Stimulated activated naive CD8-positive, alpha-beta T cell treated with anti-CD3 and anti-CD28 coated beads, Interleukin-15, Interleukin-2, amounts not matched to agents 100 ng/mL and 50 ng/mL, for 24 hours (primary cell): ENCODE data around the gene PPP5C.
"Not testable (repeated sequence)": the region's sequence is repeated elsewhere in the genome, so short reads cannot be mapped to it uniquely, and the experiment has no call there.

Experiments used
- H3K27ac Mint-ChIP-seq: one replicate; pipeline ENCODE4 v1.8.0; 2021; ENCODE audit warnings: mild to moderate bottlenecking, mixed read lengths
- H3K27me3 Mint-ChIP-seq: one replicate; pipeline ENCODE4 v1.8.0; 2021; ENCODE audit warnings: mixed read lengths
- H3K36me3 Mint-ChIP-seq: one replicate; pipeline ENCODE4 v1.8.0; 2021; ENCODE audit warnings: low read depth, mixed read lengths
- H3K4me1 Mint-ChIP-seq: one replicate; pipeline ENCODE4 v1.8.0; 2021; ENCODE audit warnings: low read depth, mixed read lengths
- H3K4me3 Mint-ChIP-seq: one replicate; pipeline ENCODE4 v1.8.0; 2021; ENCODE audit warnings: mild to moderate bottlenecking, mixed read lengths
- H3K9me3 Mint-ChIP-seq: one replicate; pipeline ENCODE4 v1.8.0; 2021; ENCODE audit warnings: mixed read lengths

PPP5C gene

DNA sequence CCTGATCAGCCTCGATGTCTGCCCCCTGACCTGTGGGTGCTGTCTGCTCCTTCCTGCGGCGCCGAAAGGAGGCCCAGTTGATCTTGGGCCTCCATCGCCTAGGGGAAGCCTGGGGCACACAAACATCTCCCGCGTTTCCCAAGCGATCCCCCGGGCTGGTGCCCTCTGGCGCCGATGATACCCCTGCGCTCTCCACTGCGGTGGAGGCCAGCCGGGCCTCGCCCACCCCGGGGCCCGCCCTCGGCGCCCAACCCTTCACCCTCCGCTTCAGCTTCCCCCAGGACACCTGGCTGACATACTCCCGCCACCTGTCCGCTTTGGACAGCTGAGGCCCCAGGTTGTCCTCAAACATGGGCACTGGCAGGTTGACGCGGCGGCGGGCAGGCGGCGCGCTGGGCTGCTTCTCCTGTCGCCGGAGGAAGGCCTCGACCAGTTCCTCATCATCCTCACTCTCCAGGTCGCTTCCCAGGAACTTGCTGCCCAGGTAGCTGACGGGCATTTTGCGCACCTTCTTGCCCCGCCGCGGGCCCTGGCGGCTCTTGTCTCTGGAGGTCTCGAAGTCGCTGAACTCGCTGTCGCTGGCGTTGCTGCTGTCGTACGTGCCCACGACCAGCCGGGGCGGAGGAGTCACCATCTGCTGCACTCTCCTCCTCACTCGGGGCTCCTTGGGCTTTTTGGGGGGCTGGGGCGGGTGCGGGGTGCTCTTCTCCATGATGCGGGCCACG lies 65.2 kb downstream of the PPP5C start:
- Mint-ChIP-seq H3K27ac (no peak overlapping the region), H3K27me3 (peaks cover 80% of the 10 kb centered on the region)

DNA sequence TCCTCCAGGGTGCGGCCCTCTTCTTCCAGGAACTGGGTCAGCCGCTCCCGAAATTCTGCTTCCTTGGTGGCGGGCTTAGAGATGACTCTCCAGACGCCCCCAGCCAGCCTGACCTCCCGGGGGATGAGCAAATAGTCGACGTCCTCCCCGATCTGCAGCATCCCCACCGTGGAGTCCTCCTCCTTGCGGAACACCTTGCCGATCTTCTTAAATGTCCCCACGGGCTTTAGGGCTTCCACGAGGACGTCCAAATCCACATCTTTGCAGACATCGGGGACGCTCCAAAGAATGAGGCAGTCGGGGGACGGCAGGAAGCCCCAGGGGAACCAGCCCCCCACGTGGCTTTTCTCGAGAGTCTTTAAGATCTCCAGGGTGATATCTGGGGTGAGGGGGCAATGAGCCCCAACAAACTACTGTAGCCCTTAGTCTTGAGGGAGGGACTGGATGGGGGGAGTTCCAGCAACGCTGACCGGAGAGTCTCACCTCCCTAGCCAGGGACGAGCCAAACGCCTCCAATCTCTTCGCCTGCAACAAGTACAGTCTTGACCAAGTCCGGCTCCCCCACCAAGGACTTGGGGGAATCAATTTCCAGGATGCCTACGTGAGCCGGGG lies 65.9 kb downstream of the PPP5C start:
- no peaks in the 10 kb centered on the region for H3K9me3 Mint-ChIP-seq
- no peak overlapping the region for H3K4me3 Mint-ChIP-seq
- H3K27me3 Mint-ChIP-seq = peaks cover 81% of the 10 kb centered on the region
- H3K27ac Mint-ChIP-seq = no peak overlapping the region
- H3K36me3 Mint-ChIP-seq = no peaks in the 10 kb centered on the region
- peaks cover 5% of the 10 kb centered on the region for H3K4me1 Mint-ChIP-seq

More for the DNA sequence above, 65.2 kb downstream of the PPP5C start:
- no peak overlapping the region for H3K4me3 Mint-ChIP-seq
- H3K4me1 Mint-ChIP-seq = peaks cover 5% of the 10 kb centered on the region
- H3K36me3 Mint-ChIP-seq = no peaks in the 10 kb centered on the region
- H3K9me3 Mint-ChIP-seq = no peaks in the 10 kb centered on the region

DNA sequence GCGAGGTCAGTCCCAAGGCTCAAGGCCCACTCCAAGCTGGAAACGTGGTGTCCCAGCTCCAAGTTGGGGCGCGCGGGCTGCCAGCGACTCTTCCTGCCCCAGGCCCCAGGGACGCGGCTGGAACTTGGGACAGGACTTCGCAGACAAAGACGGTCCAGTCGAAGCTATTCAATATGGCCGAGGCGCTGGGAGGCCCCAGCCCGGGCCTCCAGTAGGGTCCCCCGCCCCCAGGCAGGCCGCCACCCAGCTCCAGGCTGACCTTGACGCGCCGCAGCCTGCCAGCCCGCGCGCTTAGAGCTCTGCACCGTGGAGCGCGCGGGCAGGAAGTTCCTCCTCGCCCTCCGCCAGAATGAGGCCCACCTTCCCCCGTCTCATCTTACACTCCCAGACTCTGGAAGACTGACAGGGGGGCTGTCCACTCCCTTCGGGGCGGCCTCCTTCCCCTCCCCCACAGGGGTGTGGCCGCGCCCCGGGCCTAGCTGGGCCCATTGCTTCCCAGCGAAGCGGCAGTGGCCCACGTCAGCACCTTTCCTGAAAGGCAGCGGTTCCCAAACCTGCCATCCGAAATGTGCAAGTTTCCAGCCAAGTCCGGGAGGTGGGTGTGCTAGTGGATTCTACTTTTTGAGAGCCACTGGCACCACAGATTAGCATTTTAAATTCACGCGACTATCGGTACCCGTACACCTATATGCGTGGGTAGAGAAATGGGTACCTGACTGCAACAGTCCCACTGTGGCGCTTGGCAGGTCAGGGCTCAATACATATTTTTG lies 66.6 kb downstream of the PPP5C start, which contains the start of gene CCDC8:
TSS of gene CCDC8 (minus strand) at position 303 of the 770 bp plus-strand sequence. CDS start 754 bp downstream, outside the sequence.
- Mint-ChIP-seq H3K4me3 (no peak within 1 kb of the TSS), H3K27me3 (peaks cover 78% of the 10 kb centered on the region), H3K4me1 (peaks cover 5% of the 10 kb centered on the region), H3K9me3 (no peaks in the 10 kb centered on the region), H3K27ac (no peak within 1 kb of the TSS), H3K36me3 (no peaks in the 10 kb centered on the region)

DNA sequence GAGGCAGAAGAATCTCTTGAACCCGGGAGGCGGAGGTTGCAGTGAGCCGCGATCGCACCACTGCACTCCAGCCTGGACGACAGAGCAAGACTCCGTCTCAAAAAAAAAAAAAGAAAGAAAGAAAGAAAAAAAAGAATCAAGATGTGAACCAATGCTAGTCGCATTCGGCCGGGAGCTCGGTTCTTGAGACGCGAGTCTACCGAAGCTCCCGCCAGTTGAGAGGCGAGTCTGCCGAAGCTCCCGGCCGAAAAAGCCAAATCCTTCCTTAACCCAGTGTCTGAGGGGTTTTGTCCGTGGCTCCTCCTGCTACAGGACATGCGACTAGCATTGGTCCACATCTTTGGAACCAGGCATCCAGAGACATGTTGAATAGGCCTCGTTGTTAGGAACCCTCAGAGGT lies 68.0 kb downstream of the PPP5C start:
- not testable (repeated sequence) for H3K36me3 Mint-ChIP-seq, H3K9me3 Mint-ChIP-seq, H3K4me3 Mint-ChIP-seq, H3K4me1 Mint-ChIP-seq, H3K27ac Mint-ChIP-seq
- H3K27me3 Mint-ChIP-seq = peaks cover 77% of the 10 kb centered on the region

DNA sequence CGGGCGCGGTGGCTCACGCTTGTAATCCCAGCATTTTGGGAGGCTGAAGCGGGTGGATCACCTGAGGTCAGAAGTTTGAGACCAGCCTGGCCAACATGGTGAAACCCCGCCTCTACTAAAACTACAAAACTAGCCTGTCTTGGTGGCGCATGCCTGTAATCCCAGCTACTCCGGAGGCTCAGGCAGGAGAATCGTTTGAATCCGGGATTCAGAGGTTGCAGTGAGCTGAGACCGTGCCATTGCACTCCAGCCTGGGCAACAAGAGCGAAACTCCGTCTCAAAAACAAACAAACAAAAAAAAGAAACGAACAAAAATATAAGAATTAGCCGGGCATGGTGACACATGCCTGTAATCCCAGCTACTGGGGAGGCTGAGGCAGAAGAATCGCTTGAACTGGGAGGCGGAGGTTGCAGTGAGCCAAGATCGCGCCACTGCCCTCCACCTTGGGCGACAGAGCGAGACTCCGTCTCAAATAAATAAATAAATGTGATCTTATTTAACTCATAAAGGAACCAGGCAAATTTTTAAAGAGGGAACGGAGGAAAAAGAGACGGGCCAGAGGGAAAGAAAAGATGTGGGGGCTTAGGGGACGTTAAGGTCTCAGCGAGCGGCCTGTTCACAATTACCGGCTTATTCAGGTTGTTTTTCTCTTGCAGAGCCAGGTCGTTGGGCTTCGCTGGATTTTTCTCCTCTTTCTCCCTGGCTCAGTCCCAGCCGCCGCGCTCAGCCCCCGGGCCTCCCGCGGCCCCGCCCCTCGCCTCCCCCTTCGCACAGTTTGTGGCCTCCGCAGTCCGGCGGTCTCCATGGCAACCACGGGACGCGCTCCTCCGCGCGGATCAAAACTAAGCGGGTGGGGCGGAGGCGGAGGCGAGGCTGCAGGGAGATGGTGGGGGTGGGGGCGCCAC lies 69.2 kb downstream of the PPP5C start:
- H3K27ac Mint-ChIP-seq, H3K36me3 Mint-ChIP-seq, H3K4me1 Mint-ChIP-seq, H3K9me3 Mint-ChIP-seq, H3K4me3 Mint-ChIP-seq: not testable (repeated sequence)
- peaks cover 72% of the 10 kb centered on the region for H3K27me3 Mint-ChIP-seq

DNA sequence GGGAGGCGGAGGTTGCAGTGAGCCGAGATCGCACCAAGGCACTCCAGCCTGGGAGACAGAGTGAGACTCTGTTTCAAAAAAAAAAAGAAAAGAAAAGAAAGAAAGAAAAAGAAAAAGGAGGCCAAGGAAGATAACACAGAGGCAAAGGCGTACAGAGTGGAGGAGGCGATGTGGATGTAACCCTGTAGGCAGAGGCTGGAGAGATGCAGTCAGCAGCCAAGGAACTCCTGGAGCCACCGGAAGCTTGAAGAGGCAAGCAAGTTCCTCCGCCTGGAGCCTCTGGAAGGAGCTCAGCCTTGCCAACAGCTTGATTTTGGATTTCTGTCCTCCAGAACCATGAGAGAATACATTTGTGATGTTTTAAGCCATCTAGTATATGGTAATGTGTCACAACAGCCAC lies 73.2 kb downstream of the PPP5C start:
- peaks cover 58% of the 10 kb centered on the region for H3K27me3 Mint-ChIP-seq

DNA sequence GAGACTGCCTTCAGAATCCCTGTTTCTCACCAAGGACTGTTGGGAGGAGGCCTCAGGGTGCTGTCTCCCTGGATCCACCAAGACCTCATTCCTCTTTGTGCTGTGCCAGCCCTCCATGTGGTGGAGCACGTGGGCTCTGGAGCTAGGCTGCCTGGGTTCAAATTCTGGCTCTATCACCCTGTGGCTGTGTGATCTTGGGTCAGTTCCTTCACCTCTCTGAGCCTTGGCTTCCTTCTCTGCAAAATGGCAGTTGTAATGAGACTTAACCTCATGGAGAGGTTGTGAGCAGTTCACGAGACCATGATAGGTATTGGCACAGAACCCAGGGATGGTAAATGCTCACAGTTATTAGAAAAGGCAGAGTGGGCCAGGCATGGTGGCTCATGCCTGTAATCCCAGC lies 75.5 kb downstream of the PPP5C start:
- H3K27ac Mint-ChIP-seq = no peak overlapping the region
- peaks cover 13% of the 10 kb centered on the region for H3K4me1 Mint-ChIP-seq
- H3K36me3 Mint-ChIP-seq = no peaks in the 10 kb centered on the region
- H3K27me3 Mint-ChIP-seq = peaks cover 61% of the 10 kb centered on the region
- H3K4me3 Mint-ChIP-seq = no peak overlapping the region
- no peaks in the 10 kb centered on the region for H3K9me3 Mint-ChIP-seq

More for the DNA sequence above, 73.2 kb downstream of the PPP5C start:
- Mint-ChIP-seq H3K4me3 (no peak overlapping the region), H3K36me3 (no peaks in the 10 kb centered on the region), H3K4me1 (peaks cover 5% of the 10 kb centered on the region), H3K9me3 (no peaks in the 10 kb centered on the region), H3K27ac (no peak overlapping the region)

DNA sequence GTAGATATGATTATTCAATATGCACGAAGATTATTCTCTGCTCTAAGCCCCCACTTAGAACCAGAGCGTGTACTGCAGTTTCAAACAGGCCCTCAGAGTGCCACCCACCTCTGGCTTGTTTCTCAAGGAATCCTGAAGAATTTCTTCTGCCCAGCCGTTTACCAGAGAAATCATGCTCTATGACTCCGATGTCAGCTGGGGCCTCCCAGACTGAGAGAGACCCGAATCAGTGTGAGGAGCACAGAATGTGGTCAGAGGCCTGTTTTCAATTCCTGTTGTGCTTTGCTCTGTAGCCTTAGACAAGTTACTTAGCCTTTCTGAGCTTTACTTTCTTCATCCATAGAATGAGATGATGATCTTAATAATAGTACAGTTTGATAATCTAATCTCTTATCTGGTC lies 76.3 kb downstream of the PPP5C start:
- Mint-ChIP-seq H3K9me3 (no peaks in the 10 kb centered on the region), H3K27me3 (peaks cover 64% of the 10 kb centered on the region), H3K27ac (no peak overlapping the region), H3K4me1 (peaks cover 22% of the 10 kb centered on the region), H3K36me3 (no peaks in the 10 kb centered on the region), H3K4me3 (no peak overlapping the region)

DNA sequence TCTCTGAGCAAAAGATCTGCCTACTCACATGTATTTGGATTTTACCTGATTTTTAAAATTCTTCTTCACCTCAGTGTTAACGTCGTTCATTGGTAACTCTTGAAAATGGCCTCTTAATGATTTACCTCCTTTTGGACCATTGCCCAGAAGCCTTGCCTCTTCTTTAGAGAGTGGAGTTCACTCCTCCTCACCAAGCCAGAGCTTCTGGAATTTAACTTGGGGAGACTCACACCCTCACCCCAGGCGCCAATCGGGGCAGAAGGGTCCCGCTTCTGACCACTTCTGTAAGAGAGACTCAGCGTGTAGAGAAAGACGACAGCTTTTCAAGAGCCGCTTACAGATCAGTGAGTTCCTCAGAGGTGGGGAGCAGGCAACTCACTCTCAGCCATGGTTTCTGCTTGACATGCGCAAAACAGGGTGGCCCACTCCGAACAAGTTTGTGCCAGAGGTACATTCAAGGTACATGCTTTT lies 79.2 kb downstream of the PPP5C start:
- Mint-ChIP-seq H3K4me1 (peaks cover 34% of the 10 kb centered on the region), H3K4me3 (peak overlapping the region; percentile 74), H3K9me3 (no peaks in the 10 kb centered on the region), H3K36me3 (no peaks in the 10 kb centered on the region), H3K27ac (no peak overlapping the region), H3K27me3 (peaks cover 80% of the 10 kb centered on the region)

DNA sequence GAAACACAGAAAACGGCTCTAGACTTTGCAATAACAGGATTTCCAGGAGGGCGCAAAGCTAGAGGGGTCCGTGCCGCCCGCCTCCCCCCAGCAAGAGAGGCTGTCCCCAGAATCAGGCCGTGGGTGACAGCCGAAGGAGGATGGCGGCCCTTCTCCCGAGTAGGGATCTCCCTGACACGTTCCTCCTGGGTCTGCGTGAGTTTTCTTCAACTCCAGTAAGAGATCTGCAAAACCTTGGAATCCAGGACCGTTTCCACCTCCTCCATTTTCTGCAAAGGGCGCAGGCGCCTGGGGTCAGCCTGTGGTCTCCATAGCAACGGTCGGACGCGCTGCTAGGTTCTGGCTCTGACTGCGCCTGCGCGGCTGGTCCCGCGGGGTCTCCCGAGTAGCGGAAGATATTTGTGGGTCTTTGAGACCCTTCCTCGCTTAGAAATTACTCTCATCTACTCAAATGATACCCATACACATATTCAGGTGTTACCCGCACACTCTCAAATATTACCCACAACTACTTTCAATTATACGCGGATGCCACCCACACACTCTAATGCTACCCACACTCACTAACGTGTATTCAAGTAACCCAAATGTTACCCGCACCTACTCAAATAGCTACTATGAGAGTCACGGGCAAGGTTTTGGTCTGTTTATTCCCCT lies 79.7 kb downstream of the PPP5C start:
- H3K27ac Mint-ChIP-seq = peak overlapping the region; percentile 55
- H3K36me3 Mint-ChIP-seq = no peaks in the 10 kb centered on the region
- H3K4me1 Mint-ChIP-seq = peaks cover 34% of the 10 kb centered on the region
- peaks cover 85% of the 10 kb centered on the region for H3K27me3 Mint-ChIP-seq
- H3K4me3 Mint-ChIP-seq = peak overlapping the region; percentile 74
- no peaks in the 10 kb centered on the region for H3K9me3 Mint-ChIP-seq

DNA sequence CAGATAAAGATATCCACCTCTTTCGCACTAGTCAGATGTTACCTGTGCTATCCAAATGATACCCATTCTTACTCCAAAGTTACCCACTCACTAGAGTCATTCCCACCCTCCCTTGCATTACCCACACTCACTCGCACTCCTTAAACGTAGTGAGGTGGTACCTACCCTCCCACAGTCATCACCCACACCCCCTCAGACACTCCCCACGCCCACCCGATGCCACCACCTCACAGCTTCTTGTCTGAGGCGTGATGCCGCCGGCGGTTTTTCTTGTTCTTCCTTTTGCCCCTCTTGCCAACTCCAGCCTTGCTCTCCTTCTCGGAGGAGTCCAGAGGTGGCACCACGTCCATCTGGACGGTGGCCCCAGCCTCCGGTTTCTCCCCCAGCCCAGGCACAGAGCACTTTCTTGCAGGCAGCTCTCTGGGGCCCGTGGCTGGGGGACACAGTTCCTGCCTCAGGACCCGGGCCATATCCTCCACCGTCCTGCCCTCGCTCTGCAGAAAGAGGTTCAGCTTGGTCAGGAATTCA lies 80.7 kb downstream of the PPP5C start:
- Mint-ChIP-seq H3K4me3 (peak overlapping the region; percentile 74), H3K27me3 (peaks cover 85% of the 10 kb centered on the region), H3K36me3 (no peaks in the 10 kb centered on the region), H3K27ac (no peak overlapping the region), H3K4me1 (peaks cover 34% of the 10 kb centered on the region), H3K9me3 (no peaks in the 10 kb centered on the region)

DNA sequence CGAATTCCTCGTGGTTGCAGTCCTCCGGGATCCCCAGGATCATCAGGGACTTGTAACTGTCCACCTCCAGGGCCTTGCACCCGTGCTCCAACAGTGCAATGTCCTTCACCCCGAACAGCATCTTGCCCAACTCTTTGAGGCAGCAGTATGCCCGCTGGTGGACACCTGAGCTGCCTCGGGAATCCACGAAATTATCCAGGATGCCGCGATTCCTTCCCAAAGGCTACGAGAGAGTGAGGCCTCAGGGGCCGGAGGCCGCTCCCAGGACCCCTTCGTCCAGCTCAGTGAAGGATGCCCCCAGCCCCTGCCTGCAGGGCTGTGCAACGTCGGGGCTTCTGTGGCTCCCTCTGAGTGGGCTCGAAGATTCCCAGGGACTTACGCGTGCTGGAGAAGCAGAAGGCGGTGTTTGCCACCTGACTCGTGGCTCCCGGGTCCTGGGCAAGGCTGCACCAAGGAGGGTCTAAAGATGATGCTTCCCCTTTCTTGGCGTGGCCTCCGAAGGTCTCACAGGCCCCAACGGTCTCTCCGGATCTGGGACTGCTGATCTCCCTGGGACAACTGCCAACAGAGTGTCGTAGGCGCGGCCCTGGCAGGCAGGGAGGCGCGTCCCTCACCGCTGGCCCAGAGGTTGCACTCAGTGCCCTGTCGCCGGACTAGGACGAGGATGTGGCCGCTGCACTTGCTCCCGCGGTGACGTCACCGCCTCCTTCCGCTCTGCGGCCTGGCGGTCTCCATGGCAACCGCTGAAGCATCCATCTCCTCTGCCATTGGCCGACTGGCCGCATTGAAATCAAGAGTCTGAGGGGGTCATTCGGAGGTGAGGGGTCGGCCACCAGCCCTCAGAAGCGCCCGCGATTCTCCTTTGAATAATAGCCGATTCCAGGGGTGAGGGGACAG lies 81.6 kb downstream of the PPP5C start, which contains the start of gene PNMA8C:
TSS of gene PNMA8C (minus strand) at position 698 of the 897 bp plus-strand sequence. CDS start at position 121, 577 bp downstream.
- peak within 1 kb of the TSS; percentile 60 for H3K4me3 Mint-ChIP-seq
- H3K36me3 Mint-ChIP-seq = no peaks in the 10 kb centered on the region
- peaks cover 80% of the 10 kb centered on the region for H3K27me3 Mint-ChIP-seq
- no peaks in the 10 kb centered on the region for H3K9me3 Mint-ChIP-seq
- H3K27ac Mint-ChIP-seq = peak within 1 kb of the TSS; percentile 13
- peaks cover 34% of the 10 kb centered on the region for H3K4me1 Mint-ChIP-seq

DNA sequence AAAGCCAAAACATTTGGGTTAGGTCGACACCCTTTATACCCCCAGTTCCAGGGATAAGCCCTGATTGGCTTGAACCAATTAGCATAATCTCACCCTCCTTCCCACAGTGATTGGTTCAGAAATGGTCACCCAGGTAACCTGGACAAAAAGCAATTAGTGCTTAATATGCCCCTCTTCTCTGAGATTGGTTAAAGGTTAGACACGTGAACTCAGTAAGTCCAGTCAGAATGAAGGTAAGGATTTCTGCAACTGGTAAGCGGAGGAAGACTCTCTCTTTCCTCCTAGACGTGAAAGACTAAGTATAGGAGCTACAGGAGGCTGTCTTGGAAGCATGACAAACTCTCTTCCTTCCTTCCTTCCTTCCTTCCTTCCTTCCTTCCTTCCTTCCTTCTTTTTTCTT lies 83.1 kb downstream of the PPP5C start:
- H3K27ac Mint-ChIP-seq = no peak overlapping the region
- H3K36me3 Mint-ChIP-seq = no peaks in the 10 kb centered on the region
- peaks cover 79% of the 10 kb centered on the region for H3K27me3 Mint-ChIP-seq
- no peak overlapping the region for H3K4me3 Mint-ChIP-seq
- no peaks in the 10 kb centered on the region for H3K9me3 Mint-ChIP-seq
- peaks cover 34% of the 10 kb centered on the region for H3K4me1 Mint-ChIP-seq
